Karpas-422 (cell line): ENCODE results near the gene LIPA. TPM values are rescaled to one million over a fixed set of nuclear protein-coding genes. Genes with fewer than 3 reads are reported as not detected.

ENCODE experiments used
- DNase-seq: peaks from one replicate; pipeline ENCODE4 v3.0.0-alpha.2; 2015
- H2AFZ ChIP-seq: fragments of 200-600 bp; sonication (generic); 2 replicates; pipeline ENCODE4 v1.6.1; 2014; ENCODE audit warnings: antibody characterized with exemption, low read length, mixed read lengths
- H3K27ac ChIP-seq: fragments of 200-600 bp; sonication (generic); 2 replicates; pipeline ENCODE4 v1.5.1; 2014; ENCODE audit warnings: mild to moderate bottlenecking, low read length, moderate library complexity
- H3K27me3 ChIP-seq: fragments of 200-600 bp; sonication (generic); 2 replicates; pipeline ENCODE4 v1.6.1; 2014; ENCODE audit warnings: low read length, mixed read lengths
- H3K36me3 ChIP-seq: fragments of 200-600 bp; sonication (generic); 2 replicates; pipeline ENCODE4 v1.6.1; 2014; ENCODE audit warnings: low read length, mixed read lengths; ENCODE audit not compliant: insufficient read depth
- H3K4me1 ChIP-seq: fragments of 200-600 bp; sonication (generic); 2 replicates; pipeline ENCODE4 v1.6.1; 2014; ENCODE audit warnings: mild to moderate bottlenecking, low read length, mixed read lengths
- H3K4me2 ChIP-seq: fragments of 200-600 bp; sonication (generic); 2 replicates; pipeline ENCODE4 v1.6.1; 2014; ENCODE audit warnings: low read length, low read depth, mild to moderate bottlenecking; ENCODE audit not compliant: poor library complexity, severe bottlenecking
- H3K4me3 ChIP-seq: fragments of 200-600 bp; sonication (generic); 2 replicates; pipeline ENCODE4 v1.5.1; 2014; ENCODE audit warnings: mild to moderate bottlenecking, antibody characterized with exemption, low read length, mixed read lengths
- H3K79me2 ChIP-seq: fragments of 200-600 bp; sonication (generic); 2 replicates; pipeline ENCODE4 v1.6.1; 2014; ENCODE audit warnings: mild to moderate bottlenecking, low read length, mixed read lengths
- H3K9ac ChIP-seq: fragments of 200-600 bp; sonication (generic); 2 replicates; pipeline ENCODE4 v1.6.0; 2014; ENCODE audit warnings: low read length
- H3K9me2 ChIP-seq: fragments of 200-600 bp; sonication (generic), shearing (Covaris generic); replicated peaks from 2 replicates; pipeline ENCODE4 v1.6.0; 2014; ENCODE audit warnings: mild to moderate bottlenecking, low read length, moderate library complexity; ENCODE audit not compliant: insufficient read depth
- H3K9me3 ChIP-seq: fragments of 300-700, 200-600 bp; sonication (generic); 2 replicates; pipeline ENCODE4 v1.6.1; 2014; ENCODE audit warnings: low read length, mixed read lengths
- H4K20me1 ChIP-seq: fragments of 200-600 bp; sonication (generic); 2 replicates; pipeline ENCODE4 v1.6.1; 2014; ENCODE audit warnings: mild to moderate bottlenecking, antibody characterized with exemption, low read length, low read depth; ENCODE audit not compliant: insufficient read depth
- total RNA-seq: library from RNA; depleted of rRNA; stranded (reverse); fragments of >200 nt; shearing (Covaris generic); gene quantifications from 2 replicates; pipeline ENCODE4 v1.2.3, GENCODE V29; 2014; ENCODE audit warnings: low replicate concordance

LIPA gene
- total RNA-seq, 1 experiment from 2014 or later = 20.9 TPM

DNA sequence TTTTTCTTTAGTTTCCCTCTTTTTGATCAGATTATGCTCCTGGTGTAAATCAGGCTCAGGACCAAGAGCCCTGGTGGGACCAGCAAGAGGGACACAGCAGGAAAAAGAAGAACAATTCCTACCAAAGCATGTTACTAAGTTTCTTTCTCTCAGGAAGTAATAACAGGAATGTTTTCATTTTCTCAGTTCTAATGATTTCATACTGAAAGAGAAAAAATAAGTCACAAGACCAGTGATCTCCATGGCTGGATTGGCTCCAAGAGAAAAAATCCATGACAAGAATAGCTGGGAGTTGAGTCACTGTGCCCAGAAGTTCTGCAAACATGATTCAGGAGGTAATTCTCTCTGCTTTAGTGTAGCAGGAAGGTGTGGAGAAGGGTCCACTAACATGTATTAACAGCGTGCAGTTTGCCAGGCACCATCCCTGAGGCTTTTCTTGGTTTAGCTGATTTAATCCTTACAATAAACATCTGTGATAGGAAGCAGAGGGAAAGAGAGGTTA lies 26.5 kb upstream of the LIPA start:
- Histone ChIP-seq H3K9me2 (no peaks in the 10 kb centered on the region), H3K4me2 (no peak overlapping the region), H3K36me3 (no peaks in the 10 kb centered on the region), H3K27me3 (no peaks in the 10 kb centered on the region), H4K20me1 (no peaks in the 10 kb centered on the region), H3K27ac (no peak overlapping the region), H3K79me2 (no peaks in the 10 kb centered on the region), H3K4me1 (no peaks in the 10 kb centered on the region), H3K9ac (no peak overlapping the region), H3K4me3 (no peak overlapping the region), H2AFZ (no peak overlapping the region), H3K9me3 (no peaks in the 10 kb centered on the region)
- DNase-seq = no peak

DNA sequence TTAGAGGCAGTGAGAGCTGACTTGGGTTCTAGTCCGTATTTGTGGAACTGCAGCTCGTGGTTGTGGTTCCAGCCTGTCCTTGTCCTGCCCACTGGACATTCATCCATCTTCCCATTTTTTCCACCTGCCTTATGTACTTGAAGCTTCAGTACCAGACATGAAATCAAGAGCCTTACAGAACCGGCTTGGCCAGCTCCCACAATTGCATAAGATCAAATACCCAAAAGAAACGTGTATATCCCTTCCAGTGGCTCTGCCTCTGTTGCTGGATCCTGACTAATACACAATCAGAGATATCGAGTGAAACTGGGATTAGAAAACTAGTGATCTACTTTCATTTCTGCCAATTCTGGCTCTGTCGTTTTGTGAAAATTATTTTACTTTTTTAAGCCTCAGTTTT lies 23.8 kb upstream of the LIPA start:
- Histone ChIP-seq H2AFZ (no peak overlapping the region), H3K79me2 (no peaks in the 10 kb centered on the region), H3K36me3 (no peaks in the 10 kb centered on the region), H3K9me2 (no peaks in the 10 kb centered on the region), H4K20me1 (no peaks in the 10 kb centered on the region), H3K27me3 (no peaks in the 10 kb centered on the region), H3K9ac (no peak overlapping the region), H3K4me1 (no peaks in the 10 kb centered on the region), H3K4me3 (no peak overlapping the region), H3K4me2 (no peak overlapping the region), H3K9me3 (no peaks in the 10 kb centered on the region), H3K27ac (no peak overlapping the region)
- DNase-seq = no peak

DNA sequence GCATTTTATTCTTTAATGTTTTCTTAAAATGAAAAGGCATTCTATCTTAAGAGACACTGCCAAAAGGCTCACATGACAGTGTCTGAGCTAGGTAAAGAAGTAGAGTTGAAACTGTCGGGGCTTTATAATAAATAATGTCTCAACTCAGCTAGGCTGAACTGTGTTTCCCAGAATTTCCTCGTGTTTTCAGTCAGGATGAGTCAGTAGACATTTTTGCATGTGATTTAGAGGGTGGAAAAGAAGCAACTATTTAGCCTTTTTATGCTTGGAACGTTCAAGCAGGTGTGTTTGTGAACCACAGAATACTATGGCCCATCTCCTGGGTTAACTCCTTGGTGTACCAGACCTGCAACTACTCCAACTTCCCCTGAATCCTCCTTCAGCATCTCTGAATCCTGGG lies 23.4 kb upstream of the LIPA start:
- no peak overlapping the region for H2AFZ ChIP-seq
- H3K9me2 ChIP-seq = no peaks in the 10 kb centered on the region
- DNase-seq = no peak
- H3K9ac ChIP-seq = no peak overlapping the region
- no peaks in the 10 kb centered on the region for H3K79me2 ChIP-seq
- H3K27ac ChIP-seq = no peak overlapping the region
- no peaks in the 10 kb centered on the region for H3K4me1 ChIP-seq
- H3K36me3 ChIP-seq = no peaks in the 10 kb centered on the region
- no peak overlapping the region for H3K4me3 ChIP-seq
- H3K4me2 ChIP-seq = no peak overlapping the region
- H3K9me3 ChIP-seq = no peaks in the 10 kb centered on the region
- H3K27me3 ChIP-seq = no peaks in the 10 kb centered on the region
- no peaks in the 10 kb centered on the region for H4K20me1 ChIP-seq

DNA sequence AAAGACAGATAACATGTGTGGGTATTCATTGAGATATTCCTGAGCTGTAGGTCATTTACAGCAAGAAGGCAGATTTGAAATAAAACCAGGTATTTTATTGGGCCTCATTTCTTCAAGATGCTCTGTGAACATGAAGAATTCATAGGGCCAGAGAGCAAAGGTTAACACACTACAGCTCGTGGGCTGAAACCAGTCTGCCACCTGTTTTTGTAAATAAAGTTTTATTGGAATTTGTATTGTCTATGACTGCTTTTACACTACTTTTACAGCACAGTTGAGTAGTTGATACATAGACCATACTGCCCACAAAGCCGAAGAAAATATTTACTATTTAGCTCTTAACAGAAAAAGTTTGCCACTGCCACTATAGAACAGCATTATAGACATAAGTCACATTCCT lies 22.1 kb upstream of the LIPA start:
- Histone ChIP-seq H2AFZ (no peak overlapping the region), H3K4me2 (no peak overlapping the region), H4K20me1 (no peaks in the 10 kb centered on the region), H3K79me2 (no peaks in the 10 kb centered on the region), H3K9me2 (no peaks in the 10 kb centered on the region), H3K4me3 (no peak overlapping the region), H3K9ac (no peak overlapping the region), H3K4me1 (no peaks in the 10 kb centered on the region), H3K36me3 (no peaks in the 10 kb centered on the region), H3K27ac (no peak overlapping the region), H3K27me3 (no peaks in the 10 kb centered on the region), H3K9me3 (no peaks in the 10 kb centered on the region)
- no peak for DNase-seq

DNA sequence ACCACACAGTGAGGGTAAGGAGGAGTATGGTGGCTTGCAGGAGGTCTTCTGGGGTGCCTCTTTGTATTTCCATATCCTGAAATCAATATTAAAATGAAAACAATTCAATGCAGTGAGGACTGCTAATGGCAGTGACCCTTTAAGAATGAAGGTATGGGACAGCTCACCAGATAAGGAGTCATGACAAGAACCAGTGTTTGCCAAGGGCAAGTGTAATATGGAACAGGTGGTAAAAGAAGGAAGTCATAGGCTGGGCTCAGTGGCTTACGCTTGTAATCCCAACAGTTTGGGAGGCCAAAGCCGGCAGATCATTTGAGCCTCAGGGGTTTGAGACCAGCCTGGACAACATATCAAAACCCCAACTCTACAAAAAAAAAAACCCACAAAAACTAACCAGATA lies 20.0 kb upstream of the LIPA start:
- Histone ChIP-seq H3K27me3 (no peaks in the 10 kb centered on the region), H3K9me3 (no peaks in the 10 kb centered on the region), H3K4me3 (no peak overlapping the region), H3K27ac (no peak overlapping the region), H3K36me3 (no peaks in the 10 kb centered on the region), H3K9me2 (no peaks in the 10 kb centered on the region), H3K79me2 (no peaks in the 10 kb centered on the region), H3K4me1 (no peaks in the 10 kb centered on the region), H3K9ac (no peak overlapping the region), H4K20me1 (no peaks in the 10 kb centered on the region), H3K4me2 (no peak overlapping the region), H2AFZ (no peak overlapping the region)
- DNase-seq = no peak

DNA sequence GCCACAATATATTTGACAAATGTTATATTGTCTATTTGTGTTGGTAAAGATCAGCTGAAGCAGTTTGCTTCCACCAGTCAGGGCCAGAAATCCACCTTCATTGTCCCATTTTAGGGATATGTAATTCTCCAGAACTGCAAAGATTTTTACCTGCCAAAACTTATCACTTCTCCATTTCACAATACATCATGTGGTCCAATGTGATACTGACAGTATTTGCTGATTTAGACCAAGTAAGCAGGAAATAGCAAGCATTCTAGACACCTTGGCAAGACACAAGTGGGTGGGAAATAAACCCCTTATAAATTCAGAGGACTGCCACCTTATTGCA lies 18.5 kb upstream of the LIPA start:
- Histone ChIP-seq H3K27ac (no peak overlapping the region), H3K36me3 (no peaks in the 10 kb centered on the region), H3K79me2 (no peaks in the 10 kb centered on the region), H3K4me3 (no peak overlapping the region), H4K20me1 (no peaks in the 10 kb centered on the region), H3K9ac (no peak overlapping the region), H3K9me3 (no peaks in the 10 kb centered on the region), H3K4me2 (no peak overlapping the region), H3K4me1 (no peaks in the 10 kb centered on the region), H2AFZ (no peak overlapping the region), H3K9me2 (no peaks in the 10 kb centered on the region), H3K27me3 (no peaks in the 10 kb centered on the region)
- DNase-seq = no peak

DNA sequence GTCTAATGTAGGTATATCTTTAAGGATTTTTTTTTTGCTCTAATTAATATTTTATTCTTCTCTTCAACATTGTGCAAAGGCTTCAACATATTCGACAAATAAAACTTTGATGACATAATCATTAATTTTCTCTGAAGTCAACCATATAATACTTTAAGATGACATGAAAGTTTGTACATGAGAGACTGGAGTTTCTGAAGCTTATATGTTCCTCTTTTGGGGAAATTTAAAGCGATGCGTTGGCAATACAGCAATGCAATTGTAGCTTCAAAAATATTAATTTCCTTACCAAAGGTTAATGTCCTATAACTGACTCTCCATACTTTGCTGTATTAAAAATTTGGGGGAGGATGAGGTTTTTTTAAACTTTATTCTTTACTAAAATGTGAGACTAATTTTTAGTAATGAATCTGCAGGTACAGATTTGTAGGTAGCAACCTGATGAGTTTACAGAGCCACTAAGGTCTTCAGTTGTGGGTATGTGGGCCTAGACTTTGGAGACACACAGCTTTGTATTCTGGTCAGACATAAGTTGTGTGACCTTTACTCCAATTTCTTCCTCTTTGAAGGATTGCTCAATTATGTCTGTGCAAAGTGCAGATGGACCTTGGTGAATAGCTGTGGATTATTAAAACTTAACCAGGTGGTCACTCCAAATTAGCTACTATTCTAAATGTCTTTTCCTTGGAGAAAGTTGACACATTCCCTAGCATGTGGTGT lies 18.0 kb upstream of the LIPA start:
- Histone ChIP-seq H3K4me1 (no peaks in the 10 kb centered on the region), H3K4me3 (no peak overlapping the region), H4K20me1 (no peaks in the 10 kb centered on the region), H2AFZ (no peak overlapping the region), H3K36me3 (no peaks in the 10 kb centered on the region), H3K9me3 (no peaks in the 10 kb centered on the region), H3K9me2 (no peaks in the 10 kb centered on the region), H3K27ac (no peak overlapping the region), H3K9ac (no peak overlapping the region), H3K27me3 (no peaks in the 10 kb centered on the region), H3K4me2 (no peak overlapping the region), H3K79me2 (no peaks in the 10 kb centered on the region)
- DNase-seq = no peak

DNA sequence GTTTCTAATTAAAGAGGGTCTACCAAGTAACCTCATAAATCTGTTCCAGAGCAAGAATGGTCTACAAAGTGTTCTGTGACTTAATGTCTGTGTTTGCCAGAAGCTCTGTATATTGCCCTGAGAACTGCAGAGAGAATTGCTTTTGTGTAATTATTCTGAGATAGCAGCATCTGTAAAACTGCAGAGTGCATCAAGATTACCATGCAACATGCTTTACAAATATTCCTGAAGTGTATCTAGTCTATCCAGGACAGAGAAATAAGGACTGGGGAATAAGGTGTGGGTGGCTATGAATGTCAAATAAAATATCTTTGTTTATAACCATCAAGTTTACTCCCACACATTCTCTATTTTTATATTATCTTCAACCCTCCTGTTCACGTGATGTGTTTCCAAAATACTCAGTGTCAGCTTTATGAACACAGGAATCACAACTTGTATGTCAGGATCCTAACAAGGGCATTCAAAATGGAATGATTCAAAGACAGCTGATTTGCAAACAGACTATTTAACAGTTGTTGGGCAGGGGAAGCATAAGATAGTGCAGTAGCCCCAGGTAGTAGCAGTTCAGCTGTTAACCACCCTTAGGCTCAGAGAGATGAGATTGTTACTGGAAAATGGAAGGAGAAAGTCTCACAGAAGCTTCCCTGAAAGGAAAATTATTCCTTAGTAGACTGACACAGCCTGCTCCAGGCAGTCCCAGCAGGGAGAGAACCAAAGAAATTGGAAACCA lies 15.3 kb upstream of the LIPA start:
- Histone ChIP-seq H3K9me2 (no peaks in the 10 kb centered on the region), H4K20me1 (no peaks in the 10 kb centered on the region), H3K9ac (no peak overlapping the region), H3K4me3 (no peak overlapping the region), H3K9me3 (no peaks in the 10 kb centered on the region), H3K27ac (no peak overlapping the region), H3K36me3 (no peaks in the 10 kb centered on the region), H3K4me1 (no peaks in the 10 kb centered on the region), H3K79me2 (no peaks in the 10 kb centered on the region), H3K4me2 (no peak overlapping the region), H3K27me3 (no peaks in the 10 kb centered on the region), H2AFZ (no peak overlapping the region)
- DNase-seq = no peak
